Measurements from ENCODE around the gene CTXND2.

DNA sequence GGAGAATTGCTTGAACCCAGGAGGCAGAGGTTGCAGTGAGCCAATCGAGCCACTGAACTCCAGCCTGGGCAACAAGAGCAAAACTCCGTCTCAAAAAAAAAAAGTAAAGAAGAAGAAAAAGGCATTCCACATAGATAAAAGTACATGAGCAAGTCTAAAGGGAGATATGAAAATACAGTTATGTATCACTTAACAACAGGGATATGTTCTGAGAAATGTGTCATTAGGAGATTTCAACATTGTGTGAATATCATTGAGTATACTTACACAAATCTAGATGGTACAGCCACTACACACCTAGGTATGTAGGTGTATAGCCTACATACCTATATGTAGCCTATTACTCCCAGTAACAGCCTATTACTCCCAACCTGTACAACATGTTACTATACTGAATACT, 23.2 kb upstream of the CTXND2 start:
- TF ChIP-seq POLR2AphosphoS5 (IDR thresholded peaks at IDR 0.05; ENCODE audit: low read depth, low read length) (no peak), TAF1 (IDR thresholded peaks at IDR 0.05; ENCODE audit: borderline replicate concordance, low read depth, low read length) (no peak)
